ENCODE data around the gene ERVW-1.

Gene ERVW-1

DNA sequence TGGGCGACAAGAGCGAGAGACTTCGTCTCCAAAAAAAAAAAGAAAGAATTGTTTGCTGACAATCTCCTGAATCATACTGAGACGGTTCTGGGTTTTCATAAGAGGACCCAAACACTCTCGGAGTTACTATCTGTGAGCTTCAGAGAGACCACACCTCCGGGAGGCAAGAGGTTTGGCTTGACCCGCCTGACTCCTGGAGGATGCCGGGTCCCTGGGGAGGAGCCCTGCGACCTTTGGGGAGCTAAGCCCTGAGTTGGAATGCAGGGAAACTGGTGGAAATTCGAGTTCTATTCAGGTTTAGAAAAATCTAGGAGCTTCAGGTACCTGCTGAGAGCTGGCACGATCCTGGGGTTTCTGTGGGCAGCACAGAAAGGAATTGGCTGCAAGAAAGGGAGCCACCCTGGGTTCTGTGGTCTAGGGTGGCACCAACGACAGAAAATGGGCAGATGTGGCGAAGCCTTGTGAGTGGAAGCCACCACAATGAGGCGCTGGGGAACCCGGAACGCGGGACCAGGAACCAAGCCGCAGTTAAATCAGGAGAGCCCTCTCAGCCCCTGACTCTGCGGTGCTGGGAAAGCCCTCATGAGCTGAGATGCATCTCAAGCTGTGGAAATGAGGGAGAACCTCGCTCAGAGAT lies 52.3 kb downstream of the ERVW-1 start:
- FAIRE-seq (no peak), DNase-seq (ENCODE audit: low spot score) (peak; percentile 61)

DNA sequence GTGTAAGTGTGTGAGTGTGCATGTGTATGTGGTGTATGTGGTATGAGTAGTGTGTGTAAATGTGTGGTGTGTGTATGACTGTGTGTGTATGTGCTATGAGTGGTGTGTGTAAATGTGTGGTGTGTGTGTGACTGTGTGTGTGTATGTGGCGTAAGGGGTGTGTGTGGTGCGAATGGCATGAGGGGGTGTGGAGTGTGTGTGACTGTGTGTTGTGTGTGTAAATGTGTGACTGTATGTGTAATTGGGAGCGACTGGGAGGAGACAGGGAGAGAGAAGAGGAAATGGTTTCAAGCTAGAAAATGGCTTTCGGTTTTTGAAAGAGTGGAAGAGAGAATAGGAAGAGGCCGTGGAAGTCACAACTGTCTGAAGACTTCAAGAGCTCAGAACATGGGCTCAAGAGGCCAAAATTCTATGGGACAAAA lies 54.0 kb downstream of the ERVW-1 start:
- no peak for DNase-seq (ENCODE audit: low spot score)

DNA sequence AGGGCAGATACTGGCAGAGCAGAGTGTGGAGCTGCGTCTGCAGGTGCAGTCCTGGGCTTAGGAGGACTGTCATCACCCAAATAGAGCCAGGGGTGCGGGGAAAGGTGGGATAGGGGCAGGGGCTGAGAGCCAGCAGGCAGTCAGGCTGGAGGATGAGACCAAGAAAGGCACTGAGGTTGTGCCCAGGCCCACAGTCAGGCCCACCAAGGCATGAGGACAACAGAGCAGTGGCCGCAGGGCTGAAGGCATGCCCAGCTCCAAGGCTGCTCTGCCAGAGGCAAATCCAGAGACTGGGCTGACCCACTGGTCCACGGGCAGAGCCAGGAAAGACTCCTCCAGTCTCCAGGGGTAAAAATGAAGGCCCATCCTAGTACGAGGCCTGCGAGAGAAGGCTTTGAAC lies 54.8 kb downstream of the ERVW-1 start:
- DNase-seq (ENCODE audit: low spot score) (no peak), FAIRE-seq (no peak)

More for the DNA sequence above, 54.0 kb downstream of the ERVW-1 start:
- no peak for FAIRE-seq

DNA sequence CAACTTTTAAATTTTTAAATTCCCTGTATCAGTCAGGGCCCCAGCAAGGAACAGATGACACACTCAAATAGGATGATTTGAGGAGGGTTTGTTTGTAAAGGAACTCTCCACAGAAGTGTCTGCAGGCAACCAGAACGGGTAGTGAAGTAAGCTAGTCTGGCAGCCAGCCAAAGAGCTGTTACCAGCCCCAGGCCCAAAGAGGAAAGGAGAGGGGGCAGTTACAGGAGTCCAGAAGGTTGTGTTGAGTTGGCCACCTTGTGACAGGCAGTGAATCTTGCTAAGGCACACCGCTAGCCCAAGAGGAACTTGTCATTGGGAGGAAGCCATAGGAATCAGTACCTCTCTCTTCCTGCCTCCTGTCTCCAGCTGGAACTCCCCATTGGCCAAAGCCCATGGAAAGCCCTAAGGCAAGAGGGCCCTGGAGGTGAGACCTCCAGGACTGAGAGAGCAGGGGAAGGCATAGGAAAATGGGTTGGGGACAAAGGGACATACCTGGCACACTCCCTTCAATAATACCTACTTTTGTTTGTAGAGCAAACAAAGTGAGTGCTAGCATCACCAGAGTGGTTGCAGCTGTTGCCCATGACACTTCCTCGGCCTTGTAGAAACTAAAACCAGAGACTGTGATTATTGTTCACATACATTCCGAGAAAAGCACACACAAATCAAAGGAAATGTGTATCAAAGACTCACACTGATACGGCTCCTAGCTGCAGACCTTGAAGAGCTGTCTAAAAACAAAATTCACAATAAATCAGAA lies 55.9 kb downstream of the ERVW-1 start:
- DNase-seq (ENCODE audit: low spot score) (no peak), FAIRE-seq (no peak)

All from urothelium cell line (cell line).